Tibial artery (tissue), 4 donors: ENCODE results near the gene KCNMA1.
A peak's percentile ranks its signal among the peaks of the same experiment; 100 is the strongest.
"Not testable (repeated sequence)": the region's sequence is repeated elsewhere in the genome, so short reads cannot be mapped to it uniquely, and the experiment has no call there.

Experiments used
- DNase-seq, 2 donors: peaks; one replicate each; pipeline ENCODE4 v3.0.0-alpha.2; 2019
- H3K27ac ChIP-seq, 2 donors: fragments of 200-600 bp; sonication (generic) in 1 of 2; 1 replicate in 1 of 2; 2 replicates in 1 of 2; pipeline ENCODE4 v1.5.1; 2018 to 2019; ENCODE audit warnings: mild to moderate bottlenecking in 1 of 2
- H3K27me3 ChIP-seq, 2 donors: fragments of 200-600 bp; sonication (generic) in 1 of 2; one replicate each; pipeline versions ENCODE4 v1.5.1 to v1.6.0; 2016 to 2019
- H3K36me3 ChIP-seq, 3 donors: fragments of 200-600 bp; sonication (generic) in 2 of 3; one replicate each; pipeline ENCODE4 v1.5.1; 2016 to 2019; ENCODE audit warnings: mild to moderate bottlenecking in 2 of 3
- H3K4me1 ChIP-seq, 4 donors: fragments of 200-600 bp; sonication (generic) in 2 of 4; 1 replicate in 3 of 4; 2 replicates in 1 of 4; pipeline ENCODE4 v1.5.1; 2016 to 2019
- H3K4me3 ChIP-seq, 2 donors: fragments of 200-600 bp; sonication (generic) in 1 of 2; 1 replicate in 1 of 2; 2 replicates in 1 of 2; pipeline ENCODE4 v1.5.1; 2018 to 2019; ENCODE audit warnings: mild to moderate bottlenecking in 2 of 2
- H3K9me3 ChIP-seq, 3 donors: fragments of 200-600 bp; sonication (generic) in 1 of 3; one replicate each; pipeline ENCODE4 v1.5.1; 2016 to 2019
- intact Hi-C: fragments of 100-400 bp; cut with DNase I; formaldehyde crosslinking; loops from one replicate; pipeline ENCODE4 v1.15.0; 2023; ENCODE audit warnings: low total_unique reads
- TF ChIP-seq, protein P1 (sequence below), 2 experiments: fragments of 200-600 bp in 1 of 2; fragments of 450-650 bp in 1 of 2; IDR thresholded peaks; one replicate each; pipeline ENCODE4 v1.5.1; 2017 to 2019; ENCODE audit warnings: antibody characterized with exemption in 2 of 2, mild to moderate bottlenecking in 1 of 2, moderate library complexity in 1 of 2

The KCNMA1 gene

DNA sequence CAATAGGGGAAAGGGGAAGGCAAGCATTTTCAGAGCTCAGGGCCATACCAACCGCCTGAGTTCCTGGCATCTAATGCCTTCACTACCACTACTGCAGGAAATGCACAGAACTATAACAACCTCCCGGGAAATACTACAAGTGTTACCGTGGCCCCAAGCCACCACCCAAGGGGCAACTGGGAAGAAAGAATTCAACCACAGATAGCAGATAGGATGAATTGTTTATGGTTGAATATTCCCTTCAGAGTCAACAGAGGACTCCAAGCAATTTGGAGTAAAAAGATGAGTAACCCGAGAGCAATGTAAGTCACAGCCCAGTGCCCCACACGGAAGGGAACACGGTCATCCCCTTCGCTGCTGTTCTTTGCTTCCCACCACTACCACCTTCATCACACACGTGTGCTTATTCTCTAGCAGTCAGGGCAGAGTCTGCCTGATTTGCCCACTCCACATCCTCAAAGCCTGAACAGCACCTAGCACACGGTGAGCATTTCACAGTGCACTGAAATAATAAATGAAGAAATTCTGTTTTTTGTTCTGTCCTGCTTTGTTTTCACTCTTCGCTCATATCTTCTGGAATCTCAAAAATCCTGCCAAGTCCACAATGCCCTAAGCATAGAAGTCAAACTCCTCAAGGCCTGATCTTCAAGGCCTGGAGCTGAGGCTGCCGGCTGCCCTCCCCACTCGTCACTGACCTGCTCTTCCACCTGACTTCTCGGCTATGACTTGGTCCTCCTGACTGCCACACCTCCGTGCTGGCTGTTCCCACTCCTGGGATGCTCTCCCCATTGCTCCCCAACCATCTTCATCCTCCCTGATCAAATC, 221.1 kb downstream of the KCNMA1 start:
- no peaks in the 10 kb centered on the region for H3K36me3 ChIP-seq
- DNase-seq, result no peak
- peaks cover 0 to 100% (median 88%) of the 10 kb centered on the region in 4 donors for H3K4me1 ChIP-seq
- no peaks in the 10 kb centered on the region for H3K27me3 ChIP-seq
- H3K9me3 ChIP-seq, result no peaks in the 10 kb centered on the region
- intact Hi-C loops, result no loop called here
- TF ChIP-seq, protein P1, sequence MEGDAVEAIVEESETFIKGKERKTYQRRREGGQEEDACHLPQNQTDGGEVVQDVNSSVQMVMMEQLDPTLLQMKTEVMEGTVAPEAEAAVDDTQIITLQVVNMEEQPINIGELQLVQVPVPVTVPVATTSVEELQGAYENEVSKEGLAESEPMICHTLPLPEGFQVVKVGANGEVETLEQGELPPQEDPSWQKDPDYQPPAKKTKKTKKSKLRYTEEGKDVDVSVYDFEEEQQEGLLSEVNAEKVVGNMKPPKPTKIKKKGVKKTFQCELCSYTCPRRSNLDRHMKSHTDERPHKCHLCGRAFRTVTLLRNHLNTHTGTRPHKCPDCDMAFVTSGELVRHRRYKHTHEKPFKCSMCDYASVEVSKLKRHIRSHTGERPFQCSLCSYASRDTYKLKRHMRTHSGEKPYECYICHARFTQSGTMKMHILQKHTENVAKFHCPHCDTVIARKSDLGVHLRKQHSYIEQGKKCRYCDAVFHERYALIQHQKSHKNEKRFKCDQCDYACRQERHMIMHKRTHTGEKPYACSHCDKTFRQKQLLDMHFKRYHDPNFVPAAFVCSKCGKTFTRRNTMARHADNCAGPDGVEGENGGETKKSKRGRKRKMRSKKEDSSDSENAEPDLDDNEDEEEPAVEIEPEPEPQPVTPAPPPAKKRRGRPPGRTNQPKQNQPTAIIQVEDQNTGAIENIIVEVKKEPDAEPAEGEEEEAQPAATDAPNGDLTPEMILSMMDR (IDR thresholded peaks at IDR 0.05), result no peak
- no peak overlapping the region for H3K4me3 ChIP-seq
- H3K27ac ChIP-seq, result peak overlapping the region; percentile 93 to 94

DNA sequence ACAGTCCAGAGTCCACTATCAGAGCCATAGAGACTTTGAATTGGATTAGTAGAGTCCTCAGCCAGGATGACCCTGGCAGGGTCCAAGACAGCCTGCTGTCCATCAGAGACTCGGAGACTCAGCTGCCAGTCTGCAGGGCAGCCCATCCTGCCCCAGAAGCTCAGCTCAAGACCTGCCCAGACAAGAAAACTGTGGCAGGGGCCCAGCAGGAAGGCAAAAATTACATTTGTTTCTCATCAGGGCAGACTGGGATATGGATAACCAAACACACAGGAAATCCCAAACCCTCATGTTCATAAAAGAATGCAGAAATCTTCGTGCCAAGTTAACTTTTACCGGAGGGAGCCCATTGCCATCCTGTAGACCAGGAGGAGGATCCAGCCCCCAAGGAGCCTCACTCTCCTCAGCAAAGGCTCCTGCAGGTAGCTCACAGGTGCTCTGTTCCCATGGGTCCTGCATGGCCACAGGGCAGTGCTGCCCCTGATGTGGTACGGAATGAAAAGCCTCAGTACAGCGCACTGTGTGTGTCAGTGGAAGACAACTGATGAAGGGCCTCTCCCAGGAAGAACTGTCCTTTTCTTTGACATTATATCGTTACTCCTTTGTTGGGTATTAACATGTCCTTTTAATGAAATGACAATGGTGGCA, 222.2 kb downstream of the KCNMA1 start:
- Histone ChIP-seq H3K9me3 (no peaks in the 10 kb centered on the region), H3K4me1 (peaks cover 0 to 100% (median 89%) of the 10 kb centered on the region in 4 donors), H3K36me3 (no peaks in the 10 kb centered on the region), H3K4me3 (no peak overlapping the region), H3K27ac (peak overlapping the region; percentile 93 to 94), H3K27me3 (no peaks in the 10 kb centered on the region)
- TF ChIP-seq, protein P1 (IDR thresholded peaks at IDR 0.05), result no peak
- DNase-seq, result no peak
- intact Hi-C loops, result no loop called here

DNA sequence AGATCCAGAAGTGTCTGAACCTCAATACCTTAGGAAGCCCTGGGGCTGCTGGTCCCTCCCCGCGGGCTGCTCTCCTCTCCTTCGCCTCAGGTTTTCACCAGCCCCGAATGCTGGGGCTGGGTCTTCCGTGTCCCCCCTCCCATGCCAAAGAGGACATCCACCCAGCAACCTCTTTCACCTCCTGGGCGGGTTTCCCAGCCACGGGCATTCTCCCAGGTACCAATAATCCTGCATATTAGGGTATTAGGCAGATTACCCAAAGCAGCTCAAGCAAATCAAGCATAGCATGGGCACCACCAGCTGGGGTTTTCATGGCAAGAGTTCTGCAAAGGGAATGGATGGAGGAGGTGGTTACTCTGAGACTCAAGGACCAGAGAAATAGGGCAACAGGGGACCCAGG, 224.4 kb downstream of the KCNMA1 start:
- Histone ChIP-seq H3K4me3 (no peak overlapping the region), H3K9me3 (no peaks in the 10 kb centered on the region), H3K27me3 (no peaks in the 10 kb centered on the region), H3K36me3 (no peaks in the 10 kb centered on the region), H3K27ac (peak overlapping the region; percentile 93 to 94), H3K4me1 (peaks cover 0 to 95% (median 80%) of the 10 kb centered on the region in 4 donors)
- TF ChIP-seq, protein P1 (IDR thresholded peaks at IDR 0.05), result no peak
- intact Hi-C loops, result no loop called here
- DNase-seq, result no peak

DNA sequence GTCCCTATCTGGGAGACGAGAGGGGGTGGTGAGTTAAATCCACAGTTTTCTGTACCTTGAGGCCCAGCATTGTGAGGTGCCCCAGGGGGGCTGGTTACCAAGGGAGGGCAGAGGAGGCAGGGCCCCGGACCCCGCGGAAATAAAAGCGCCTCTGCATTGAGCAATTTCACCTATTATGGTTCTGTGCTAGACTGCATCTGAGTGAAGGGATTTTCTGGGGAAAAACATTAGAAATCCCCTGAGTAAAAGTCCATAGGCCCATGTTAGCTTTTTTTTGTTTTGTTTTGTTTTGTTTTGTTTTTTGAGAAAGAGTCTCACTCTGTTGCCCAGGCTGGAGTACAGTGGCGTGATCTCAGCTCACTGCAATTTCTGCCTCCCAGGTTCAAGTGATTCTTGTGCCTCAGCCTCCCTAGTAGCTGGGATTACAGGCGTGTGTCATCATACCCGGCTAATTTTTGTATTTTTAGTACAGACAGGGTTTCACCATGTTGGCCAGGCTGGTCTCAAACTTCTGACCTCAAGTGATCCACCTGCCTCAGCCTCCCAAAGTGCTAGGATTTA, 225.0 kb downstream of the KCNMA1 start:
- intact Hi-C loops, DNase-seq, H3K36me3 ChIP-seq, H3K9me3 ChIP-seq, H3K4me3 ChIP-seq, H3K27me3 ChIP-seq: not testable (repeated sequence)
- Histone ChIP-seq H3K4me1 (peaks cover 0 to 93% (median 75%) of the 10 kb centered on the region in 4 donors), H3K27ac (peak overlapping the region; percentile 93 to 94)

DNA sequence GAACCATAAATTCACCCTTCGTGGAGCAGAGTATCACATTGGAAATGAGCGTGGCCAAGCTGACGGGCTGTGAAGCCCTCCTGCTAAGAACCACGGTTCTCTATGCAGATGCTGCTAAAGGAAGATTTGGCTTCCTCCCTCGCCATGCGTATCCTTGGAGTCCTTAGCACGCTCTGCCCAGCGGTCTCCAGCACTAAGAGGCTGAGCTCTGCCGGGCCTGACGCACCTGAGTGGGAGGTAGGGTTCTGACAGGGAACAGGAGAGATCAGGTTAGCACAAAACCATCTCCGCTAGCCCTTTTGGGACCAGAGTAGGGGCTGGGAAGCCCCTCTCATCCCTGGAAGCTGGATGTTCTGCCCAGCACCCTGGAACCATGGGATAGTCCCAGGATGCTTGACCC, 225.8 kb downstream of the KCNMA1 start:
- intact Hi-C loops, result no loop called here
- TF ChIP-seq, protein P1 (IDR thresholded peaks at IDR 0.05), result no peak
- H3K36me3 ChIP-seq, result no peaks in the 10 kb centered on the region
- H3K4me3 ChIP-seq, result no peak overlapping the region
- DNase-seq, result no peak
- H3K9me3 ChIP-seq, result no peaks in the 10 kb centered on the region
- no peaks in the 10 kb centered on the region for H3K27me3 ChIP-seq
- H3K27ac ChIP-seq, result peak overlapping the region; percentile 93 to 94
- H3K4me1 ChIP-seq, result peaks cover 0 to 93% (median 75%) of the 10 kb centered on the region in 4 donors

DNA sequence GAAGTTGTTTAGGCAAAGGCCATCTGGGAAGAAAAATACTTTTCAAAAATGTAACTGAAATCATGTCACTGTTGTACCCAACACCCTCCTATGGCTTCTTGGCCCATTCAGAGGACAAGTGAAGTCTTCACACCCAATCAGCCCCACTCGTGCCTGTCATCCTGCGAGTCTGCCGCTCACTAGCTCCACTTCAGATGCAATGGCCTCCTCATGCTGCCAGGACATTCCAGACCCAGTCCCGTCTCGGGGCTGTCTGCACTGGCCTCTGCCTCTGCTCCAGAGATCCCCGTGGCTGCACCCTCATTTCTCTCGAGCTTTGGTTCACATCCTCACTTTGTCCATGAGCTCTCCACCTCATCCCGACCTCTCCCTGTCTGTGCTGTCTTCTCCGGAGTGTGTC, 227.1 kb downstream of the KCNMA1 start:
- Histone ChIP-seq H3K4me1 (peaks cover 0 to 93% (median 75%) of the 10 kb centered on the region in 4 donors), H3K27ac (peak overlapping the region; percentile 39 to 47), H3K27me3 (no peaks in the 10 kb centered on the region), H3K4me3 (no peak overlapping the region), H3K9me3 (no peaks in the 10 kb centered on the region), H3K36me3 (no peaks in the 10 kb centered on the region)
- TF ChIP-seq, protein P1 (IDR thresholded peaks at IDR 0.05), result no peak
- intact Hi-C loops, result no loop called here
- DNase-seq, result no peak
